Jurkat, Clone E6-1 (cell line): Measurements from ENCODE around the gene ETV7.

Experiments used
- DNase-seq: peaks from one replicate; pipeline ENCODE4 v3.0.0-alpha.2; 2011; ENCODE audit warnings: low read depth, low spot score
- H3K4me3 ChIP-seq: 2 replicates; pipeline ENCODE4 v1.5.1; 2011; ENCODE audit warnings: mild to moderate bottlenecking, low read length, control low read depth, moderate library complexity

ETV7 gene

DNA sequence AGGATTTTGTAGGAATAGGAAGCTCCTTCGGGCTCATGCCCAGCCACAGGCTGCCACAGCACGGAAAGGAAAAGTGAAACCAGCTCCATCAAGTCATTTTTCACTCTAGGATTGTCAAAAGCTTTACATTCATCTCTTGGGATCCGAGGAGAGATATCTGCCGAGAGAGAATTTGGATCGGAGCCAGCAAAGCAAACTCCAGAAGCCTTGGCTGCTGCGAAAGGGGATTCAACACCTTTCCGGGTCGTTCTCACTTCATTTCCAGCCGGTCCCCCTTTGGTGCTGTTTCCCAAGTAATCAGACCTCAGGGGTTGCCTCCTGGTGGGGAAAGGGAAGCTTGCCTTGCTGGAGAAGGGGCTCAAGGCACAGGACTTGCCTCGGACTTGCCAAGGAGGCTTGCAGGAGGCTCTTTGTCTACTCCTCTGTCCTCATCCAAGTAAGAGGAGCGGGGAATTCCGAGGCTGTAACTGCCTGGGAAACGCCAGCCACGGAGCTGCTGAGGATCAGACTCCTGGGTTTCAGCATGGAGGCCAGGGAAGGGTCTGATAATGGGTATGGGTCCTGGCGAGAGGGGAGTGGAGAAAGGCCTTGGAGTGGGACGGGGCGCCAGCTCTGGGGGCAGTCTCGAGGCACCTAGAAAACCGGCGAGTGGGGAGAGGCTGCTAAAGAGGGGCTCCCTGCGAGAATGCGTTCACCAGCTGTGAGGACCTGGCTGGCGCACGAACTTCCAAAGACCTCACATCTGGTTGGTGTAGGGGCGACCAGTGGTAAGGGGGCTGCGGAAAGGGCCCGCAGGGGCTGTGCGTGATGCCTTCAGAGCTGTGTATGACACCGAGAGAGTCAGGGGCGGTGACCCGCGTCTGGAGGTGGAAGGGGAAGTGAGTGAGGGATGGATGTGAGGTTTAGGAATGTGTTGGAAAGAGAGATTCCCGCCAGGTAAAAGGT lies 702 bp downstream of the ETV7 start:
- no peak overlapping the region; the same call in 1 of the 2 replicates for H3K4me3 ChIP-seq
- no peak for DNase-seq

- DNase-seq = no peak
- H3K4me3 ChIP-seq = no peak overlapping the region
Measured at GRCh38 chr6:36384095-36384494, 3.4 kb downstream of the ETV7 start.

GRCh38 chr6:36383606-36384005 lies 3.9 kb downstream of the ETV7 start:
- DNase-seq = no peak
- H3K4me3 ChIP-seq = no peak overlapping the region

GRCh38 chr6:36382976-36383375 lies 4.5 kb downstream of the ETV7 start:
- no peak for DNase-seq

GRCh38 chr6:36381502-36382389 lies 5.7 kb downstream of the ETV7 start:
- no peak overlapping the region for H3K4me3 ChIP-seq
- DNase-seq = no peak

More at GRCh38 chr6:36382976-36383375, 4.5 kb downstream of the ETV7 start:
- no peak overlapping the region for H3K4me3 ChIP-seq

DNA sequence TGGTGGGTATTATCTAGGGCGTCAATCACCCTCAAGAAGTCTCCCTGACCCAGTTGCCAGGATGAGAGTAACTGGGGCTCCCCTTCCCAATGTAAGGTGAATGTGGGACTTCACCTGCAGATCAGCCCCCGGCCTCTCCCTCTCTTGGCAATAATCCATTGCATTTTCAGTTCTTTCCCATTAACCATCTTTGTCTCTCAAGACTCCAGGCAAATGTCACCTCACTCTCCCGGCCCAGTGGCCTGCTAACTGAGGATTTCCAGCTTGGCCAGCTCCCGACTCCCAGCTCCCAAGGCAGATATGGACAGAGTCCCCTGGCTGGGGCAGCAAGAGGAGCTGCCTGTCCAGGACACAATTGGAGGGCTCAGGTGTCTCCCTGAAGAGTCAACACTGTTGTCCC lies 7.3 kb downstream of the ETV7 start:
- H3K4me3 ChIP-seq = no peak overlapping the region
- DNase-seq = no peak

DNA sequence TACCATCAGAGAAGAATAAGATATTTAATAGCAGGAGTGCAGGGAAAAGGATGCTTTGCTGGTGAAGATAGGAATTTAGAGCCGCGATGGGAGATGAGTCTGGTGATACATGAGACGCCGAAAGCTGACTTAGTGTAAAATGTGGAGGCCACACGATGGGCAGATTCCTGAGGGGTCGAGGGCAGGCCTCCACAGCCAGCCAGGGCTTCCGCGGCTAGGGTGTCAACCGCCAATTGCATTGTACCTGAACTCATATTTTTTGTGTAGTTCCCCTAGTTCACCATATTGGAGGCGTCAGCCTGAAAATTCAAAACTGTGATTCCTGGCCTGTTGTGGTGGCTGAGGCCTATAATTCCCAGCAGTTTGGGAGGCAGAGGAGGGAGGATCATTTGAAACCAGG lies 8.5 kb downstream of the ETV7 start:
- no peak for DNase-seq
- no peak overlapping the region for H3K4me3 ChIP-seq

DNA sequence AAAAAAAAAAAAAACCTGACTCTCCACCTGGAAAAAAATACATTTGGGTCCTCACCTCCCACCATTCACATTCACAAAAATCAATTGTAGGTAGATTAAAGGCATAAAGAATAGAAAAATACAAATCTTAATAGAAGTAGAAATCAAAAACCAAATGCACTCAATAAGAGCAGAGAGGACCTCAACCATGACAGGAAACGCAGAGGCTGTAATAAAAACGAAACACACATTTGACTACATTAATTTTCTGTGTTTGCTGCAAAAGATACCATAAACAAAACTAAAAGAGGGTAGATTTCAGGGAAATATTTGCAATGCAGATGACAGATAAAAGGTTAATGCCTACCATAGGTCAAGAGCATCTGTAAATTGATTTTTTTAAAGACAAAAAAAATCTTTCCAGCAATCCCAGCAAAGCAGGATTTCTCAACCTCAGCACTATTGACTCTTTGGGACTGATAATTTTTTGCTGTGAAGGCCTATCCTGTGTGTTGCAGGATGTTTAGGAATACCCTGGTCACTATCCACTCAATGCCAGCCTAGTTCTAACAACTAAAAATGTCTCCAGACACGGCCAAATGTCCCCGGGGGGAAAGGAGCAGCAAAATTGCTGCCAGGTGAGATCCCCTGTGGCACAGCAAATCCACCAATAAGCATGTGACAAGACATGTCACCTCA lies 9.1 kb downstream of the ETV7 start:
- H3K4me3 ChIP-seq = no peak overlapping the region

DNA sequence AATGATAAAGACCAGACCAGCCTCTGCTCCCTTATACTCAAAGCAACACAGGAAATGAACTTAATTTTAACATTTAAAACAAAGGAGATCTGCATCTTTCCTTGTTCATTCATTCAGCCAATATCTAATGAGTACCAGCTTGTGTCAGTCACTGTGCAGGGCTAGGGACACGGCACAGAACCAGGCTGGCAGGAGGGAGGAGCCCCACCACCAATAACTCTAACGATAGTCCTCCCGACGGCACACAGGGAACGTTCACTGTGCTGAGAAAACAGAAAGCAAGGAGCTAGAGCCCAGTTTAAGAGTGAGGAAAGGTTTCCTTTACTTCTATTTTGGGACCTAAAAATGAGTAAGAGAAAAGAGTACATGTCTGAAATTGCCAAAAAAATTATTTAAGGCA lies 9.9 kb downstream of the ETV7 start:
- no peak for DNase-seq
- H3K4me3 ChIP-seq = no peak overlapping the region

More for the DNA sequence above, 9.1 kb downstream of the ETV7 start:
- no peak for DNase-seq

DNA sequence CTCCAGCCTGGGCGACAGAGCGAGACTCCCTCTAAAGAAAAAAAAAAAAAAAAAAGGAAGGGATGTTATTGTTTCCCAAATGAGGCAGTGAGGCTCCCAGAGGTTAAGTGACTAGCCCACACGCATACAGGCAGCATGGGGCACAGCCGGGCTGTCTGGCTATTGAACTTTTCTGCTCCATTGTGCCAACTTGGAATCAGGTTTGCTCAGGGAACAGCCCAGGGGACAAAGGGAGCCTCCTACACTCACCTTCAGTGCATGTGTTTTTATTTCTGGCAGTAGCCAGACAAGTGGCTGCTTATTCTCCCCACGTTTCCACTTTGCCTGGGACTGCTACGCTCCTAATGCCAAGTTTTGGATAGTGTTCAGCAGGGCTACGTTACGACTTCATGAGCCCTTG lies 10.7 kb downstream of the ETV7 start:
- no peak overlapping the region for H3K4me3 ChIP-seq
- no peak for DNase-seq

- no peak for DNase-seq
- no peak overlapping the region for H3K4me3 ChIP-seq
Measured at GRCh38 chr6:36376183-36376582, 11.3 kb downstream of the ETV7 start.

- H3K4me3 ChIP-seq = no peak overlapping the region
- no peak for DNase-seq
Measured at GRCh38 chr6:36375644-36376155, 11.8 kb downstream of the ETV7 start.

GRCh38 chr6:36374972-36375371 lies 12.5 kb downstream of the ETV7 start:
- H3K4me3 ChIP-seq = no peak overlapping the region
- DNase-seq = no peak

- no peak overlapping the region for H3K4me3 ChIP-seq
- DNase-seq = no peak
Measured at GRCh38 chr6:36374194-36374593, 13.3 kb downstream of the ETV7 start.

DNA sequence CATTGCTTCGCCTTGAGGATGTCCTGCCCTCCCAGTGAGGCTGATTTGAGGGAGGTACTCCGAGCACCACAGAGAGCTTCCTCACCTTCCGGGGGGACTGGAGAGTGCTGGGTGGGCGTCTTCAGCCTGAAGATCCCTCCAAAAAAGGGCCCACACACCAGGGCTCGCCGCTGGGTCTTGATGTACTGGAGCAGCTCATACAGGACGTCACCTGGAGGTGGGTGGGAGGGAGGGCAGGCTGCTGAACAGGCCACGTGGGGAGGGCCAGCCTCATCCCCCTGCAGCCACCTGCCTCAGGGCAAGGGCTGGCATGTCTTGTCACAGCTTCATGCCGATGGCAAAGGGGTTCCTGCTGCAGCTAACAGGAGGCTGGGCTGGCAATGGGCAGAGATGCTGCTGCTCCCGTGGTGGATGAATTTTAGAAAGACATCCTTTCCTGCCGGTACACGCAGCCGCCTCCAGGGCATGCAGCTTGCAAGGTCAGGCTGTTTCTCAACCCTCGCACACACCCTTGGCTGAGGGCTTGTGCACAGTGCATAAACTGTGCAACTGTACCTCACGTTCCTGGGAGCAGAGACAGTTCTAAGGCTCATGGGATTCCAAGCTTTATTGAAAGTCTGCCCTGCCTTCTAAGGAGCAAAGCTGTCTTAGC lies 14.0 kb downstream of the ETV7 start:
- no peak overlapping the region for H3K4me3 ChIP-seq
- no peak for DNase-seq

GRCh38 chr6:36372088-36372487 lies 15.4 kb downstream of the ETV7 start:
- no peak for DNase-seq
- H3K4me3 ChIP-seq = no peak overlapping the region

GRCh38 chr6:36371211-36371610 lies 16.3 kb downstream of the ETV7 start:
- no peak for DNase-seq
- no peak overlapping the region for H3K4me3 ChIP-seq

GRCh38 chr6:36370638-36371037 lies 16.8 kb downstream of the ETV7 start:
- no peak for DNase-seq
- H3K4me3 ChIP-seq = no peak overlapping the region
